Tibial artery (tissue), 4 donors: Measurements from ENCODE around the gene NEK11.

Experiments used
- DNase-seq, 2 donors: peaks; one replicate each; pipeline ENCODE4 v3.0.0-alpha.2; 2019
- H3K27ac ChIP-seq, 2 donors: fragments of 200-600 bp; sonication (generic) in 1 of 2; 1 replicate in 1 of 2; 2 replicates in 1 of 2; pipeline ENCODE4 v1.5.1; 2018 to 2019; ENCODE audit warnings: mild to moderate bottlenecking in 1 of 2
- H3K27me3 ChIP-seq, 2 donors: fragments of 200-600 bp; sonication (generic) in 1 of 2; one replicate each; pipeline versions ENCODE4 v1.5.1 to v1.6.0; 2016 to 2019
- H3K36me3 ChIP-seq, 3 donors: fragments of 200-600 bp; sonication (generic) in 2 of 3; one replicate each; pipeline ENCODE4 v1.5.1; 2016 to 2019; ENCODE audit warnings: mild to moderate bottlenecking in 2 of 3
- H3K4me1 ChIP-seq, 4 donors: fragments of 200-600 bp; sonication (generic) in 2 of 4; 1 replicate in 3 of 4; 2 replicates in 1 of 4; pipeline ENCODE4 v1.5.1; 2016 to 2019
- H3K4me3 ChIP-seq, 2 donors: fragments of 200-600 bp; sonication (generic) in 1 of 2; 1 replicate in 1 of 2; 2 replicates in 1 of 2; pipeline ENCODE4 v1.5.1; 2018 to 2019; ENCODE audit warnings: mild to moderate bottlenecking in 2 of 2
- H3K9me3 ChIP-seq, 3 donors: fragments of 200-600 bp; sonication (generic) in 1 of 3; one replicate each; pipeline ENCODE4 v1.5.1; 2016 to 2019
- CTCF ChIP-seq, 2 experiments: fragments of 200-600 bp in 1 of 2; fragments of 450-650 bp in 1 of 2; IDR thresholded peaks; one replicate each; pipeline ENCODE4 v1.5.1; 2017 to 2019; ENCODE audit warnings: antibody characterized with exemption in 2 of 2, mild to moderate bottlenecking in 1 of 2, moderate library complexity in 1 of 2
- intact Hi-C: fragments of 100-400 bp; cut with DNase I; formaldehyde crosslinking; loops from one replicate; pipeline ENCODE4 v1.15.0; 2023; ENCODE audit warnings: low total_unique reads

The NEK11 gene

GRCh38 chr3:131299836-131300235 is 273.2 kb downstream of the NEK11 start:
- no peak overlapping the region for H3K4me3 ChIP-seq
- TF ChIP-seq CTCF (IDR thresholded peaks at IDR 0.05): no peak
- intact Hi-C loops: no loop called here

GRCh38 chr3:131303848-131304247 is 277.2 kb downstream of the NEK11 start:
- peaks cover 0 to 6% (median 0%) of the 10 kb centered on the region in 3 donors for H3K9me3 ChIP-seq
- no peak overlapping the region for H3K27ac ChIP-seq
- H3K4me1 ChIP-seq: no peaks in the 10 kb centered on the region
- H3K27me3 ChIP-seq: no peaks in the 10 kb centered on the region
- intact Hi-C loops: no loop called here
- no peak for DNase-seq
- no peaks in the 10 kb centered on the region for H3K36me3 ChIP-seq
- no peak overlapping the region for H3K4me3 ChIP-seq
- TF ChIP-seq CTCF (IDR thresholded peaks at IDR 0.05): no peak

More at GRCh38 chr3:131299836-131300235, 273.2 kb downstream of the NEK11 start:
- H3K27ac ChIP-seq: no peak overlapping the region
- H3K4me1 ChIP-seq: no peaks in the 10 kb centered on the region
- H3K36me3 ChIP-seq: no peaks in the 10 kb centered on the region
- H3K27me3 ChIP-seq: no peaks in the 10 kb centered on the region
- peaks cover 0 to 6% (median 0%) of the 10 kb centered on the region in 3 donors for H3K9me3 ChIP-seq
- no peak for DNase-seq

GRCh38 chr3:131304890-131305289 is 278.2 kb downstream of the NEK11 start:
- no peaks in the 10 kb centered on the region for H3K9me3 ChIP-seq
- no peaks in the 10 kb centered on the region for H3K4me1 ChIP-seq
- no peaks in the 10 kb centered on the region for H3K36me3 ChIP-seq
- no peak for TF ChIP-seq CTCF (IDR thresholded peaks at IDR 0.05)
- no peak overlapping the region for H3K27ac ChIP-seq
- DNase-seq: no peak
- intact Hi-C loops: no loop called here
- H3K27me3 ChIP-seq: no peaks in the 10 kb centered on the region
- H3K4me3 ChIP-seq: no peak overlapping the region

GRCh38 chr3:131306242-131306641 is 279.6 kb downstream of the NEK11 start:
- no peaks in the 10 kb centered on the region for H3K27me3 ChIP-seq
- H3K4me1 ChIP-seq: no peaks in the 10 kb centered on the region
- no peak overlapping the region for H3K4me3 ChIP-seq
- no peak for DNase-seq
- H3K36me3 ChIP-seq: no peaks in the 10 kb centered on the region
- TF ChIP-seq CTCF (IDR thresholded peaks at IDR 0.05): no peak
- no peak overlapping the region for H3K27ac ChIP-seq
- intact Hi-C loops: no loop called here
- H3K9me3 ChIP-seq: no peaks in the 10 kb centered on the region

GRCh38 chr3:131314318-131314717 is 287.6 kb downstream of the NEK11 start:
- Histone ChIP-seq H3K27me3 (no peaks in the 10 kb centered on the region), H3K27ac (no peak overlapping the region), H3K4me3 (no peak overlapping the region), H3K9me3 (no peaks in the 10 kb centered on the region), H3K4me1 (no peaks in the 10 kb centered on the region), H3K36me3 (no peaks in the 10 kb centered on the region)
- no peak for TF ChIP-seq CTCF (IDR thresholded peaks at IDR 0.05)
- DNase-seq: no peak
- intact Hi-C loops: no loop called here

- H3K9me3 ChIP-seq: no peaks in the 10 kb centered on the region
- TF ChIP-seq CTCF (IDR thresholded peaks at IDR 0.05): no peak
- intact Hi-C loops: no loop called here
- no peak for DNase-seq
- H3K4me1 ChIP-seq: no peaks in the 10 kb centered on the region
- H3K27ac ChIP-seq: no peak overlapping the region
- no peaks in the 10 kb centered on the region for H3K27me3 ChIP-seq
- no peaks in the 10 kb centered on the region for H3K36me3 ChIP-seq
- no peak overlapping the region for H3K4me3 ChIP-seq
Measured at GRCh38 chr3:131315162-131315561, 288.5 kb downstream of the NEK11 start.
